HUDEP-2 (cell line): Measurements from ENCODE around the gene SLC6A20.

ENCODE experiments used
- DNase-seq, 76 experiments: peaks; one replicate each; lab custom pipeline; 2025; ENCODE audit not compliant: unreplicated experiment in 76 of 76; lab: John Stamatoyannopoulos, UW

SLC6A20 gene

GRCh38 chr3:45779746-45780735, 16.3 kb downstream of the SLC6A20 start:
- no peak for DNase-seq

- no peak for DNase-seq
These were observed 17.6 kb downstream of the SLC6A20 start for GRCh38 chr3:45778761-45779201.

GRCh38 chr3:45777746-45778386, 18.5 kb downstream of the SLC6A20 start:
- no peak for DNase-seq

- no peak for DNase-seq
These were observed 19.1 kb downstream of the SLC6A20 start for GRCh38 chr3:45777111-45777745.

- no peak for DNase-seq
These were observed 19.7 kb downstream of the SLC6A20 start for GRCh38 chr3:45776611-45777010.

- DNase-seq = no peak
These were observed 20.1 kb downstream of the SLC6A20 start for GRCh38 chr3:45776301-45776595.

GRCh38 chr3:45775571-45776300, 20.6 kb downstream of the SLC6A20 start:
- DNase-seq = no peak

GRCh38 chr3:45774581-45775521, 21.5 kb downstream of the SLC6A20 start:
- no peak for DNase-seq

- no peak for DNase-seq
These were observed 22.5 kb downstream of the SLC6A20 start for GRCh38 chr3:45773714-45774449.

GRCh38 chr3:45773072-45773471, 23.3 kb downstream of the SLC6A20 start:
- DNase-seq = no peak

- DNase-seq = no peak
These were observed 23.8 kb downstream of the SLC6A20 start for GRCh38 chr3:45772341-45773035.

GRCh38 chr3:45771831-45772230, 24.5 kb downstream of the SLC6A20 start:
- no peak for DNase-seq

GRCh38 chr3:45771166-45771775, 25.1 kb downstream of the SLC6A20 start:
- DNase-seq = no peak

GRCh38 chr3:45765958-45766357, 30.4 kb downstream of the SLC6A20 start:
- DNase-seq = no peak

GRCh38 chr3:45765266-45765851, 31.0 kb downstream of the SLC6A20 start:
- no peak for DNase-seq

GRCh38 chr3:45763303-45763675, 33.0 kb downstream of the SLC6A20 start:
- DNase-seq = no peak

- DNase-seq = no peak
These were observed 33.6 kb downstream of the SLC6A20 start for GRCh38 chr3:45762647-45763302.
